Ramos (cell line): ENCODE data around the gene MAPRE3.
"Not testable (repeated sequence)": the region's sequence is repeated elsewhere in the genome, so short reads cannot be mapped to it uniquely, and the experiment has no call there.

Experiments
- in situ Hi-C: fragments of 300-500 bp; cut with MboI; formaldehyde crosslinking; loops from one replicate; pipeline ENCODE4 v1.14.3; 2022; ENCODE audit warnings: low sequenced_read_pairs; ENCODE audit not compliant: unreplicated experiment

Gene MAPRE3

GRCh38 chr2:26970244-26970927, at the start of gene MAPRE3:
TSS of gene MAPRE3 (plus strand) at chr2:26970637. CDS start at chr2:27022219, 51,582 bp downstream.
- in situ Hi-C loops, result no loop called here

GRCh38 chr2:26921323-26921722, 49.1 kb upstream of the MAPRE3 start:
- in situ Hi-C loops, result no loop called here

GRCh38 chr2:26922405-26923188, 47.8 kb upstream of the MAPRE3 start:
- in situ Hi-C loops, result no loop called here

GRCh38 chr2:26923189-26923466, 47.3 kb upstream of the MAPRE3 start:
- in situ Hi-C loops, result not testable (repeated sequence)

- in situ Hi-C loops, result no loop called here
Measured at GRCh38 chr2:26924731-26925099, 45.7 kb upstream of the MAPRE3 start.

- in situ Hi-C loops, result no loop called here
Measured at GRCh38 chr2:26925100-26925791, 45.2 kb upstream of the MAPRE3 start.

- in situ Hi-C loops, result no loop called here
Measured at GRCh38 chr2:26927221-26927620, 43.2 kb upstream of the MAPRE3 start.

GRCh38 chr2:26932974-26933373, 37.5 kb upstream of the MAPRE3 start:
- in situ Hi-C loops, result no loop called here

GRCh38 chr2:26933431-26934334, 36.8 kb upstream of the MAPRE3 start:
- in situ Hi-C loops, result no loop called here

GRCh38 chr2:26934335-26934724, 36.1 kb upstream of the MAPRE3 start:
- in situ Hi-C loops, result no loop called here

GRCh38 chr2:26934985-26935384, 35.5 kb upstream of the MAPRE3 start:
- in situ Hi-C loops, result no loop called here

- in situ Hi-C loops, result no loop called here
Measured at GRCh38 chr2:26936855-26937254, 33.6 kb upstream of the MAPRE3 start.

- in situ Hi-C loops, result no loop called here
Measured at GRCh38 chr2:26938399-26939118, 31.9 kb upstream of the MAPRE3 start.

GRCh38 chr2:26940001-26940400, 30.4 kb upstream of the MAPRE3 start:
- in situ Hi-C loops, result loop anchor here (10.0 kb wide), 1 partner anchor 95 kb away; the partner anchor contains the start of gene DPYSL5

GRCh38 chr2:26941486-26941885, 29.0 kb upstream of the MAPRE3 start:
- in situ Hi-C loops, result loop anchor here (10.0 kb wide), 1 partner anchor 97 kb away; the partner anchor contains the start of gene DPYSL5

- in situ Hi-C loops, result loop anchor here (10.0 kb wide), 1 partner anchor 98 kb away; the partner anchor contains the start of gene DPYSL5
Measured at GRCh38 chr2:26942543-26943295, 27.7 kb upstream of the MAPRE3 start.

GRCh38 chr2:26945991-26946750, 24.3 kb upstream of the MAPRE3 start:
- in situ Hi-C loops, result loop anchor here (10.0 kb wide), 1 partner anchor 101 kb away; the partner anchor contains the start of gene DPYSL5
